Neural progenitor cell (in vitro differentiated cells): ENCODE measurements around the gene ELAC2.

ENCODE experiments used
- CTCF ChIP-seq: fragments of 200-600 bp; sonication (generic); IDR thresholded peaks from 2 replicates; pipeline ENCODE4 v1.5.1; 2017; ENCODE audit warnings: antibody characterized with exemption, mild to moderate bottlenecking
- EZH2 ChIP-seq: fragments of 200-600 bp; sonication (generic); IDR thresholded peaks from 2 replicates; pipeline ENCODE4 v1.6.1; 2017; ENCODE audit warnings: antibody characterized with exemption, mild to moderate bottlenecking, moderate library complexity
- EZH2phosphoT487 ChIP-seq: fragments of 200-600 bp; sonication (generic); IDR thresholded peaks from 2 replicates; pipeline ENCODE4 v1.6.1; 2017; ENCODE audit warnings: antibody characterized with exemption

DNA sequence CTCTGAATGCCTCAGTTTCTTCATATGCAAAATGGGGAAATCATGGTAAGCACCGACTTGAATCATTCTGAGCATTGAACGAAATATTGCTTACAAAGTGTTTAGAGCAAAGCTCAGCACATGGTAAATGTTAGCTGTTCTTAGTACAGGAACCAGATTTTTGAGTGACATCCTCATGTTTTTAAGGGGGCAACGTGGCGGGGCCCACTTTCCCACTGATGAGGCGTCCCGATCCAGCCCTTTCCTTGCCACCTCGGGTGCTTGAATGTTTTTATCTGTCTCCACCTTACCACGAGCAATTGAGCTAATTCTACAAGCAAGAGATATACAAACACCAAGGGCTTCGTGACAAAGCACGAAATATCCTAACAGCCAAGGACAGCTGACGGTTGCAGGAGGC, 49.9 kb downstream of the ELAC2 start:
- TF ChIP-seq CTCF (no peak), EZH2 (no peak), EZH2phosphoT487 (no peak)
